Skeletal muscle cell (primary cell): ENCODE data around the gene MPPED1.

ENCODE experiments used
- DNase-seq: peaks from one replicate; pipeline ENCODE4 v3.0.0-alpha.2; 2010; ENCODE audit warnings: low read depth
- H3K4me3 ChIP-seq: 2 replicates; pipeline ENCODE4 v1.5.1; 2011; ENCODE audit warnings: low read depth, mild to moderate bottlenecking, control low read depth, low read length, moderate library complexity

MPPED1 gene

GRCh38 chr22:43530349-43531201 is 118.8 kb downstream of the MPPED1 start:
- H3K4me3 ChIP-seq: no peak overlapping the region
- no peak for DNase-seq

GRCh38 chr22:43531651-43532050 is 119.8 kb downstream of the MPPED1 start:
- H3K4me3 ChIP-seq: no peak overlapping the region
- DNase-seq: no peak

- no peak for DNase-seq
- H3K4me3 ChIP-seq: no peak overlapping the region
Measured at GRCh38 chr22:43532301-43533155, 120.7 kb downstream of the MPPED1 start.

GRCh38 chr22:43533156-43533530 is 121.3 kb downstream of the MPPED1 start:
- no peak overlapping the region for H3K4me3 ChIP-seq

GRCh38 chr22:43533656-43534428 is 122.0 kb downstream of the MPPED1 start:
- no peak overlapping the region for H3K4me3 ChIP-seq
- DNase-seq: no peak

More at GRCh38 chr22:43533156-43533530, 121.3 kb downstream of the MPPED1 start:
- no peak for DNase-seq

- H3K4me3 ChIP-seq: no peak overlapping the region
- DNase-seq: no peak
Measured at GRCh38 chr22:43534916-43535315, 123.1 kb downstream of the MPPED1 start.

GRCh38 chr22:43535336-43535735 is 123.5 kb downstream of the MPPED1 start:
- DNase-seq: no peak
- H3K4me3 ChIP-seq: no peak overlapping the region

- no peak for DNase-seq
- H3K4me3 ChIP-seq: no peak overlapping the region
Measured at GRCh38 chr22:43535741-43536140, 123.9 kb downstream of the MPPED1 start.

- no peak for DNase-seq
- H3K4me3 ChIP-seq: no peak overlapping the region
Measured at GRCh38 chr22:43537019-43537585, 125.3 kb downstream of the MPPED1 start.

- H3K4me3 ChIP-seq: no peak overlapping the region
- DNase-seq: no peak
Measured at GRCh38 chr22:43539572-43540528, 128.0 kb downstream of the MPPED1 start.

- no peak overlapping the region for H3K4me3 ChIP-seq
- DNase-seq: no peak
Measured at GRCh38 chr22:43540529-43540923, 128.7 kb downstream of the MPPED1 start.

- DNase-seq: no peak
- H3K4me3 ChIP-seq: no peak overlapping the region
Measured at GRCh38 chr22:43541022-43541421, 129.2 kb downstream of the MPPED1 start.

- H3K4me3 ChIP-seq: no peak overlapping the region
- DNase-seq: no peak
Measured at GRCh38 chr22:43541462-43542407, 129.9 kb downstream of the MPPED1 start.

GRCh38 chr22:43542681-43543521 is 131.1 kb downstream of the MPPED1 start:
- no peak overlapping the region for H3K4me3 ChIP-seq
- no peak for DNase-seq

GRCh38 chr22:43543522-43544288 is 131.9 kb downstream of the MPPED1 start:
- DNase-seq: no peak

GRCh38 chr22:43544289-43544673 is 132.5 kb downstream of the MPPED1 start:
- DNase-seq: no peak
- H3K4me3 ChIP-seq: no peak overlapping the region

More at GRCh38 chr22:43543522-43544288, 131.9 kb downstream of the MPPED1 start:
- H3K4me3 ChIP-seq: no peak overlapping the region
